ENCODE measurements around the gene TYW3. TPM values are rescaled to one million over a fixed set of nuclear protein-coding genes. Genes with fewer than 3 reads are reported as not detected.
A peak's percentile ranks its signal among the peaks of the same experiment; 100 is the strongest.
"Not testable (repeated sequence)": the region's sequence is repeated elsewhere in the genome, so short reads cannot be mapped to it uniquely, and the experiment has no call there.

Gene TYW3
- total and polyA plus RNA-seq, 9 donors: 11.6 to 30.9 (median 21.7) TPM

DNA sequence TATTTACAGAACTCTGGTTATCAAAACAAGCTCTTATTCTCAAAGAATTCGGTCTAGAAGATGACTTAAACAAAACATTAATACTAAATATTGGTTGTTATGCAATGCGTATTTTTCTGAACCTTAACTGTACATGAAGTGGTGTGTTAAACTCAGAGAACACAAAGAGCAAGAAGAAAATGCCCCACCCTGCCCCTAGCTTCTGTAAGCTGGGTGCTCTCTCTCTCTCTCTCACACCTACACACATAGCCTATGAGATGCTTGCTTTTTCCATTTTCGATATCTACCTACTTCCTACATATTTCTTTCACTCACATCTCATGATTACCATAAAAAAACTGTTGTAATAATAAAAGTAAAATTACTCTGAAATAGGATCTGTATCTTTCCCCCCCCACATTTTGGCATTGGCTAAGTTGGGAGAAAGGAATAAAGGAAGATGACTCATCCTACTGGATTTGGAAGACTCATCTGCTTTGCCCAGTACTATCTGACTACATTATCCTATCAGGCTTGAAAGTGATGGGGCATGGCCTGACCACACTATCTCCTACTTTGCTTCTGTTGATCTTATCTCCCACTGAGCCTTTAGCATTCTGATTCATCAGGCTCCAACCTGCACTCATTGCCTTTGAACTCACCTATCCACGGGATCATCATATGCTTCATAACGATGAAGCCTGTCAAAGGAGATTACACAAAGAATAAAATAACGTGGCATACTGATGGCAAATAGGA is 3.0 kb upstream of the TYW3 start:
- no peak for DNase-seq
- Histone ChIP-seq H3K9me3 (peaks cover 0 to 7% of the 10 kb centered on the region in 2 donors), H3K36me3 (no peaks in the 10 kb centered on the region), H3K4me3 (no peak overlapping the region), H3K27ac (no peak overlapping the region), H3K4me1 (ENCODE audit: insufficient read depth) (peaks cover 11% of the 10 kb centered on the region), H3K27me3 (no peaks in the 10 kb centered on the region)
- TF ChIP-seq POLR2A (IDR thresholded peaks at IDR 0.05): no peak
- intact Hi-C loops (cut with DNase I): no loop called here
- WGBS, 3 donors: 81 to 90% (median 84%) methylated on average over 6 of the region's 6 CpGs

DNA sequence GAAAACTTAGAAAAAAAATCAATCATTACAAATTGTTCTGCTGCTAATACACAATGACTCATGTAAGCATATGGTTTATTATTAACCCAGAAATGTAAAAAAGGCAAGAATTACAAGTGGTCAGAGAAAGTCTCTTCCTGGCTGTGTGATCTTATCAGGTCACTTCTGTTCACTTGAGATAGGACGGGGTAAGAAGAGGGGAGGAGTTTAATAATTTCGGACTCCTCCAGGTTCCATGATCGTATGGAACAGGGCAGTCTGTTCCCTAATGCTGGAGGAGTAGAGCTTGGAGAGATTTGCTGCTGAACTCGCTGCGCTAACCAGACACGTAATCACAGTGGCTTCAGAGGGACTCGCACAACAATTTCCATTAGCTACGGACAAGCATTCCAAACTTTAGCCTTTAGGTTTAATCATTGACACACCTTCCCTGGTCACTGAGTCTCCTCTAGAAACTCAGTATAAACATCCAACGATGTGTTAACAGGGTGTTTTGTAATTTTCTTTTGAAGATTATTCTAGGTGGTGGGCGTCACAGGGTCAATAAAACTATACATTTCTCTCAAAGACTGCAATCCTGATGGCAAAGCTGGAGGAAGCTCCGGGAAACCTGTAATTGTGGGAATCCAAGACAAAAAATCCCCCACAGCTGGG is 1.4 kb upstream of the TYW3 start:
- Histone ChIP-seq H3K27me3 (no peaks in the 10 kb centered on the region), H3K27ac (no peak overlapping the region), H3K9me3 (no peaks in the 10 kb centered on the region), H3K4me3 (peak overlapping the region; percentile 74), H3K4me1 (ENCODE audit: insufficient read depth) (peaks cover 11% of the 10 kb centered on the region), H3K36me3 (no peaks in the 10 kb centered on the region)
- TF ChIP-seq CTCF (IDR thresholded peaks at IDR 0.05): no peak
- TF ChIP-seq EP300 (IDR thresholded peaks at IDR 0.05): no peak
- no peak for TF ChIP-seq POLR2A (IDR thresholded peaks at IDR 0.05)
- intact Hi-C loops (cut with DNase I): no loop called here
- DNase-seq: no peak
- WGBS, 3 donors: 65 to 76% (median 69%) methylated on average over 11 of the region's 11 CpGs

DNA sequence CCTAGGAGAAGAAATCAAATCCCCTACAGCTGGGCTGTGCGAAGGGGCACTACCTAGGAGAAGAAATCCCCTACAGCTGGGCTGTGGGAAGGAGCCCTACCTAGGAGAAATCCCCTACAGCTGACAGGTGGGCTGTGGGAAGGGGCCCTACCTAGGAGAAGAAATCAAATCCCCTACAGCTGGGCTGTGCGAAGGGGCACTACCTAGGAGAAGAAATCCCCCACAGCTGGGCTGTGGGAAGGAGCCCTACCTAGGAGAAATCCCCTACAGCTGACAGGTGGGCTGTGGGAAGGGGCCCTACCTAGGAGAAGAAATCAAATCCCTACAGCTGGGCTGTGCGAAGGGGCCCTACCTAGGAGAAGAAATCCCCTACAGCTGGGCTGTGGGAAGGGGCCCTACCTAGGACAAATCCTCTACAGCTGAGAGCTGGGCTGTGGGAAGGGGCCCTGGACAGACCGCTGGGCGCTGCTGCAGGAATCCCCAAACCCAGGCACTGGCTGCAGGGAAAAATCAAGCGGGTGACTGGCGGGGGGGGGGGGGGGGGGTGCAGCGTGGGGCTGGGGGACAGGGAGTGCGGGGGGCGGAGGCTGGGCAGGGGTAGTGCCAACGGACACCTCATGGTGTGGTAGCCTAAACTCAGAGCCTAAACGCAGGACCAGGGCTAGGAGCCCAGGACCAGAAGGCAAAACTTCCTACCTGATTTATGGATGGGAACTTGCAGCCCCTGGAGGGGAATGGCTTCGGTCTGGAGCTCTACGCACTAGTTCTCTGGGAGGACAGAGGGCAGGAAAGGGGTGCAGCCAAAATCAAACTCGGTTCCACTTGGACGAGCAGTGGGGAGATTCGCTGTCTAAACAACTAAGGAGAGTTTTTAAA is 643 bp upstream of the TYW3 start:
- H3K9me3 ChIP-seq; H3K36me3 ChIP-seq; H3K27me3 ChIP-seq; intact Hi-C loops (cut with DNase I): not testable (repeated sequence)
- WGBS, 3 donors: 9 to 12% (median 9%) methylated on average over 14 to 17 of the region's 17 CpGs
- H3K4me3 ChIP-seq: peak overlapping the region; percentile 74
- peak overlapping the region; percentile 64 to 86 for H3K27ac ChIP-seq
- peaks cover 11% of the 10 kb centered on the region for H3K4me1 ChIP-seq (ENCODE audit: insufficient read depth)
- DNase-seq: peak in 3 of 5 donors; percentile 15 to 36 (median 18)

DNA sequence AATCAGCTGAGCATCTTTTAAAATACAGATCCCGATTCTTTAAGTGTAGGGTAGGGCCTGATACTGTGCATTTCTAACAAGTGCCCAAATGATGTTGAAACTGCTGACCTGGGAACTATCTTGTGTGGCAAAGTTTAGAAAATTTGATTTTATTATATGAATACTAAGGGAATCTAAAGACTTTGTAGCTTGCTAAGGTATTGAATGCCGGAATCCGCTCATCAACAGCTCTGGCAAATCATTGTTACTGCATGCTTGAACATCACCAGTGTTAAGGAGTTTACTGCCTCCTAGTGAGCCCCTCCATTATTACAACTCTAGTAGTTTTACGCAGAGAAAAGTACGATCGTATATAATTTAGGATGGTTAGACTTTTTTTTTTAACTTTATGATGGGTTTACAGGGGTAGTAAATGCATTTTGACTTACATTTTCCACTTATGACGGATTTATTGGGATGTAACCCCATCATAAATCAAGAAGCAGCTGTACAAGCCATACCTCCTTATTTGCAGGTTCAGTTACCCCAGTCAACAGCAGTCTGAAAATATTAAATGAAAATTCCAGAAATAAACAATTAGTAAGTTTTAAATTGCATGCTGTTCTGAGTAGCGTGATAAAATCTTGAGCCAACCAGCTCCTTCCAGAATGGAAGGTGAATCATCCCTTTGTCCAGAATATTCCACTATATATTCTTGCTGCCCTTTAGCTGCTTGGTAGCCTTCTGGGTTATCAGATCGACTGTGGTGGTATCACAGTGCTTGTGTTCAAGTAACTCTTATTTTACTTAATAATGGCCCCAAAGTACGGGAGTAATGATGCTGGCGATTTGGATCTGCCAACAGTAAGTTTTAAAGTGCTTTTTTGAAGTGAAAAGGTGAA is 892 bp downstream of the TYW3 start:
- Histone ChIP-seq H3K4me1 (ENCODE audit: insufficient read depth) (peaks cover 11% of the 10 kb centered on the region), H3K27me3 (no peaks in the 10 kb centered on the region), H3K9me3 (no peaks in the 10 kb centered on the region), H3K27ac (peak overlapping the region; percentile 64 to 86), H3K36me3 (no peaks in the 10 kb centered on the region), H3K4me3 (peak overlapping the region; percentile 74)
- intact Hi-C loops (cut with DNase I): no loop called here
- 17 to 24% (median 20%) methylated on average over 11 of the region's 11 CpGs for WGBS, 3 donors
- peak in 1 of 5 donors; percentile 19 for DNase-seq
- TF ChIP-seq EP300 (IDR thresholded peaks at IDR 0.05): no peak
- TF ChIP-seq POLR2A (IDR thresholded peaks at IDR 0.05): no peak
- TF ChIP-seq CTCF (IDR thresholded peaks at IDR 0.05): peak; percentile 37 to 53 (median 45)

DNA sequence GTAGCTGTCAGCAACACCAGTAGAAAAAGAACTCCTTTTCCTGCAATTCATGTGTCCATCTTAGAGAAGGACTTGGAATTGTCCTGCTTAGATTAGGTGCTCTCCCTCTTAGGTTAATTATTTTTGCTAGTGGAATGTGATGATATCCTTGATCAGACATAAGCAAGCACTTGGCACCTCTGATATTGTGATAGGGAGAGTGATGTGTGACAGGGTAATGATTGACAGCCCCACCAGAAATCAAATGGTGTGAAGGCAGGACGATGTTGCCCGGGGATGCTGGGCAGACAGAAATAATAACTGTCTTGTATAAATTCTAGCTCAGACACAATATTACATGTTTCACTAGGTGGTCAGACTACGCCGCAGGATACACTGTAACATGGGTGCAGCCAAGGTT is 4.4 kb downstream of the TYW3 start:
- peaks cover 2% of the 10 kb centered on the region for H3K4me1 ChIP-seq (ENCODE audit: insufficient read depth)
- DNase-seq: no peak
- no peaks in the 10 kb centered on the region for H3K36me3 ChIP-seq
- WGBS, 3 donors: 88 to 98% (median 97%) methylated on average over 4 of the region's 4 CpGs
- H3K27ac ChIP-seq: no peak overlapping the region
- H3K4me3 ChIP-seq: no peak overlapping the region
- H3K27me3 ChIP-seq: no peaks in the 10 kb centered on the region
- intact Hi-C loops (cut with DNase I): no loop called here
- no peak for TF ChIP-seq POLR2A (IDR thresholded peaks at IDR 0.05)
- no peak for TF ChIP-seq CTCF (IDR thresholded peaks at IDR 0.05)
- TF ChIP-seq EP300 (IDR thresholded peaks at IDR 0.05): no peak
- H3K9me3 ChIP-seq: no peaks in the 10 kb centered on the region

DNA sequence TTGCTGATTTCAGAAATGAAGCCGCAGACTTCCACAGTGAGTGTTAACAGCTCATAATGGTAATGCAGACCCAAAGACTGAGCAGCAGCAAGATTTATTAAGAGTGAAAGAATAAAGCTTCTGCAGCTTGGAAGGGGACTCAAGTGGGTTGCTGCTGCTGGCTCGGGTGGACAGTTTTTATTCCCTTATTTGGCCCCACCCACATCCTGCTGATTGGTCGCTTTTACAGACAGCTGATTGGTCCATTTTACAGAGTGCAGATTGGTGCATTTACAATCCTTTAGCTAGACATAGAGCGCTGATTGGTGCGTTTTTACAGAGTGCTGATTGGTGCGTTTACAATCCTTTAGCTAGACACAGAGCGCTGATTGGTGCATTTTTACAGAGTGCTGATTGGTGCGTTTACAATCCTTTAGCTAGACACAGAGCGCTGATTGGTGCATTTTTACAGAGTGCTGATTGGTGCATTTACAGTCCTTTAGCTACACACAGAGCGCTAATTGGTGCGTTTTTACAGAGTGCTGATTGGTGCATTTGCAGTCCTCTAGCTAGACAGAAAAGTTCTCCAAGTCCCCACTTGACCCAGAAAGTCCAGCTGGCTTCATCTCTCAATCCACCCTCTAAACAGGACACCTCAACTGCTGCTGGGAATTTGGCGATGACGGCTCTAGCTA is 7.5 kb downstream of the TYW3 start:
- H3K9me3 ChIP-seq; H3K27ac ChIP-seq; H3K4me1 ChIP-seq (ENCODE audit: insufficient read depth); H3K36me3 ChIP-seq; intact Hi-C loops (cut with DNase I); H3K4me3 ChIP-seq; H3K27me3 ChIP-seq; DNase-seq: not testable (repeated sequence)
- 92 to 95% (median 94%) methylated on average over 13 of the region's 13 CpGs for WGBS, 3 donors

- 95 to 98% (median 97%) methylated on average over 6 of the region's 6 CpGs for WGBS, 3 donors
- intact Hi-C loops (cut with DNase I); H3K9me3 ChIP-seq; DNase-seq; H3K36me3 ChIP-seq; H3K4me1 ChIP-seq (ENCODE audit: insufficient read depth); H3K27ac ChIP-seq; H3K4me3 ChIP-seq; H3K27me3 ChIP-seq: not testable (repeated sequence)
Measured at GRCh38 chr1:74745247-74745646, 12.3 kb downstream of the TYW3 start.

Data from ovary (tissue), 9 donors.